ENCODE measurements around the gene WNT11.

The WNT11 gene

GRCh38 chr11:76243193-76243956 lies 37.1 kb upstream of the WNT11 start:
- ATAC-seq (replicated peaks) = no peak
- Mint-ChIP-seq H3K4me1 (ENCODE audit: low read depth in 2 of 2) (peaks cover 0 to 2% of the 10 kb centered on the region in 2 donors), H3K27ac (no peak overlapping the region), H3K27me3 (peaks cover 0 to 16% of the 10 kb centered on the region in 2 donors), H3K4me3 (no peak overlapping the region), H3K36me3 (ENCODE audit: insufficient read depth) (peaks cover 8% of the 10 kb centered on the region), H3K9me3 (no peaks in the 10 kb centered on the region)
- DNase-seq = no peak

GRCh38 chr11:76242004-76242779 lies 35.9 kb upstream of the WNT11 start:
- H3K27me3 Mint-ChIP-seq = peaks cover 0 to 16% of the 10 kb centered on the region in 2 donors
- H3K9me3 Mint-ChIP-seq = no peaks in the 10 kb centered on the region
- ATAC-seq (replicated peaks) = no peak
- no peak overlapping the region for H3K4me3 Mint-ChIP-seq
- peaks cover 0 to 2% of the 10 kb centered on the region in 2 donors for H3K4me1 Mint-ChIP-seq (ENCODE audit: low read depth in 2 of 2)
- peaks cover 8% of the 10 kb centered on the region for H3K36me3 Mint-ChIP-seq (ENCODE audit: insufficient read depth)
- no peak overlapping the region for H3K27ac Mint-ChIP-seq
- no peak for DNase-seq

GRCh38 chr11:76241243-76242000 lies 35.1 kb upstream of the WNT11 start:
- Mint-ChIP-seq H3K9me3 (no peaks in the 10 kb centered on the region), H3K27me3 (peaks cover 0 to 16% of the 10 kb centered on the region in 2 donors), H3K4me1 (ENCODE audit: low read depth in 2 of 2) (peaks cover 2 to 4% of the 10 kb centered on the region in 2 donors), H3K27ac (no peak overlapping the region), H3K36me3 (ENCODE audit: insufficient read depth) (peaks cover 12% of the 10 kb centered on the region), H3K4me3 (no peak overlapping the region)
- DNase-seq (no peak), ATAC-seq (replicated peaks) (no peak)

GRCh38 chr11:76240666-76241065 lies 34.4 kb upstream of the WNT11 start:
- DNase-seq = no peak
- H3K9me3 Mint-ChIP-seq = no peaks in the 10 kb centered on the region
- H3K36me3 Mint-ChIP-seq (ENCODE audit: insufficient read depth) = peaks cover 19% of the 10 kb centered on the region
- no peak overlapping the region for H3K4me3 Mint-ChIP-seq
- ATAC-seq (replicated peaks) = no peak
- no peak overlapping the region for H3K27ac Mint-ChIP-seq
- peaks cover 9 to 10% of the 10 kb centered on the region in 2 donors for H3K4me1 Mint-ChIP-seq (ENCODE audit: low read depth in 2 of 2)
- peaks cover 0 to 17% of the 10 kb centered on the region in 2 donors for H3K27me3 Mint-ChIP-seq

GRCh38 chr11:76240161-76240540 lies 33.8 kb upstream of the WNT11 start:
- peaks cover 0 to 22% of the 10 kb centered on the region in 2 donors for H3K27me3 Mint-ChIP-seq
- no peak for ATAC-seq (replicated peaks)

GRCh38 chr11:76239483-76240160 lies 33.3 kb upstream of the WNT11 start:
- Mint-ChIP-seq H3K36me3 (ENCODE audit: insufficient read depth) (peaks cover 30% of the 10 kb centered on the region), H3K4me3 (no peak overlapping the region), H3K27me3 (peaks cover 0 to 22% of the 10 kb centered on the region in 2 donors), H3K4me1 (ENCODE audit: low read depth in 2 of 2) (peaks cover 16 to 19% of the 10 kb centered on the region in 2 donors), H3K9me3 (no peaks in the 10 kb centered on the region), H3K27ac (no peak overlapping the region)
- ATAC-seq (replicated peaks) (no peak), DNase-seq (no peak)

More at GRCh38 chr11:76240161-76240540, 33.8 kb upstream of the WNT11 start:
- H3K36me3 Mint-ChIP-seq (ENCODE audit: insufficient read depth) = peaks cover 24% of the 10 kb centered on the region
- H3K9me3 Mint-ChIP-seq = no peaks in the 10 kb centered on the region
- no peak overlapping the region for H3K4me3 Mint-ChIP-seq
- no peak for DNase-seq
- no peak overlapping the region for H3K27ac Mint-ChIP-seq
- peaks cover 14 to 15% of the 10 kb centered on the region in 2 donors for H3K4me1 Mint-ChIP-seq (ENCODE audit: low read depth in 2 of 2)

- no peak for ATAC-seq (replicated peaks)
These were observed 32.2 kb upstream of the WNT11 start for GRCh38 chr11:76238551-76238950.

GRCh38 chr11:76237914-76238313 lies 31.6 kb upstream of the WNT11 start:
- Mint-ChIP-seq H3K27ac (no peak overlapping the region), H3K4me3 (no peak overlapping the region), H3K4me1 (ENCODE audit: low read depth in 2 of 2) (peaks cover 26 to 28% of the 10 kb centered on the region in 2 donors), H3K27me3 (peaks cover 0 to 18% of the 10 kb centered on the region in 2 donors), H3K9me3 (no peaks in the 10 kb centered on the region), H3K36me3 (ENCODE audit: insufficient read depth) (peaks cover 38% of the 10 kb centered on the region)
- ATAC-seq (replicated peaks) (no peak), DNase-seq (no peak)

More at GRCh38 chr11:76238551-76238950, 32.2 kb upstream of the WNT11 start:
- Mint-ChIP-seq H3K27me3 (peaks cover 0 to 22% of the 10 kb centered on the region in 2 donors), H3K4me3 (no peak overlapping the region), H3K27ac (no peak overlapping the region), H3K9me3 (no peaks in the 10 kb centered on the region), H3K4me1 (ENCODE audit: low read depth in 2 of 2) (peaks cover 21 to 23% of the 10 kb centered on the region in 2 donors), H3K36me3 (ENCODE audit: insufficient read depth) (peaks cover 35% of the 10 kb centered on the region)
- DNase-seq = no peak

GRCh38 chr11:76237000-76237649 lies 30.8 kb upstream of the WNT11 start:
- Mint-ChIP-seq H3K4me3 (peak overlapping the region; percentile 85 to 94), H3K36me3 (ENCODE audit: insufficient read depth) (peaks cover 35% of the 10 kb centered on the region), H3K27me3 (peaks cover 0 to 15% of the 10 kb centered on the region in 2 donors), H3K27ac (peak overlapping the region; percentile 98 to 100), H3K4me1 (ENCODE audit: low read depth in 2 of 2) (peaks cover 31 to 35% of the 10 kb centered on the region in 2 donors), H3K9me3 (no peaks in the 10 kb centered on the region)
- DNase-seq (no peak), ATAC-seq (replicated peaks) (no peak)

GRCh38 chr11:76236092-76236999 lies 30.0 kb upstream of the WNT11 start:
- ATAC-seq (replicated peaks) (no peak), DNase-seq (no peak)
- H3K4me3 Mint-ChIP-seq = peak overlapping the region; percentile 85 to 94
- H3K36me3 Mint-ChIP-seq (ENCODE audit: insufficient read depth) = peaks cover 35% of the 10 kb centered on the region
- H3K9me3 Mint-ChIP-seq = no peaks in the 10 kb centered on the region
- peaks cover 0 to 15% of the 10 kb centered on the region in 2 donors for H3K27me3 Mint-ChIP-seq
- H3K4me1 Mint-ChIP-seq (ENCODE audit: low read depth in 2 of 2) = peaks cover 39 to 42% of the 10 kb centered on the region in 2 donors
- peak overlapping the region; percentile 98 to 100 for H3K27ac Mint-ChIP-seq

GRCh38 chr11:76235233-76236091 lies 29.2 kb upstream of the WNT11 start:
- peaks cover 35% of the 10 kb centered on the region for H3K36me3 Mint-ChIP-seq (ENCODE audit: insufficient read depth)

More at GRCh38 chr11:76235233-76236091, 29.2 kb upstream of the WNT11 start:
- Mint-ChIP-seq H3K27ac (peak overlapping the region; percentile 98 to 100), H3K4me3 (peak overlapping the region; percentile 85 to 94), H3K9me3 (no peaks in the 10 kb centered on the region), H3K4me1 (ENCODE audit: low read depth in 2 of 2) (peaks cover 41 to 45% of the 10 kb centered on the region in 2 donors), H3K27me3 (peaks cover 0 to 10% of the 10 kb centered on the region in 2 donors)
- ATAC-seq (replicated peaks) (peak; percentile 87), DNase-seq (peak; percentile 91 to 94 (median 94))
